Loucy (cell line): ENCODE data around the gene KATNIP.

Experiments
- H2AFZ ChIP-seq: fragments of 200-600 bp; sonication (generic); 2 replicates; pipeline ENCODE4 v1.6.0; 2016; ENCODE audit warnings: antibody characterized with exemption, mild to moderate bottlenecking, low read length, moderate library complexity
- H3F3A ChIP-seq: fragments of 200-600 bp; 2 replicates; pipeline ENCODE4 v1.6.0; 2016; ENCODE audit warnings: antibody characterized with exemption, low read depth, mild to moderate bottlenecking
- H3K27me3 ChIP-seq: fragments of 200-600 bp; sonication (generic); 2 replicates; pipeline ENCODE4 v1.6.1; 2014; ENCODE audit warnings: low read length, mild to moderate bottlenecking; ENCODE audit not compliant: insufficient read depth, poor library complexity, severe bottlenecking
- H3K36me3 ChIP-seq: fragments of 200-600 bp; sonication (generic); 2 replicates; pipeline ENCODE4 v1.6.1; 2016; ENCODE audit warnings: low read length; ENCODE audit not compliant: insufficient read depth
- H3K4me1 ChIP-seq: fragments of 200-600 bp; sonication (generic); 2 replicates; pipeline ENCODE4 v1.5.1; 2014; ENCODE audit warnings: low read length, mild to moderate bottlenecking; ENCODE audit not compliant: insufficient read depth, poor library complexity, severe bottlenecking
- H3K4me2 ChIP-seq: fragments of 200-600 bp; sonication (generic); 2 replicates; pipeline ENCODE4 v1.6.0; 2014; ENCODE audit warnings: antibody characterized with exemption, low read length, low read depth, mild to moderate bottlenecking; ENCODE audit not compliant: poor library complexity, severe bottlenecking
- H3K4me3 ChIP-seq: fragments of 200-600 bp; sonication (generic); 2 replicates; pipeline ENCODE4 v1.5.1; 2014; ENCODE audit warnings: low read length, mild to moderate bottlenecking, mixed read lengths; ENCODE audit not compliant: poor library complexity, severe bottlenecking
- H3K79me2 ChIP-seq: fragments of 200-600 bp; sonication (generic); 2 replicates; pipeline ENCODE4 v1.6.1; 2014; ENCODE audit warnings: low read length; ENCODE audit not compliant: insufficient read depth
- H3K9ac ChIP-seq: fragments of 200-600 bp; sonication (generic); 2 replicates; pipeline ENCODE4 v1.6.0; 2014; ENCODE audit warnings: mild to moderate bottlenecking, low read depth, low read length, moderate library complexity; ENCODE audit not compliant: poor library complexity, severe bottlenecking
- H3K9me2 ChIP-seq: fragments of 200-600 bp; sonication (generic); replicated peaks from 2 replicates; pipeline ENCODE4 v1.6.1; 2016; ENCODE audit warnings: low read depth, low read length, mixed read lengths
- H3K9me3 ChIP-seq: fragments of 200-600 bp; sonication (generic); 2 replicates; pipeline ENCODE4 v1.6.1; 2014; ENCODE audit warnings: mild to moderate bottlenecking, antibody characterized with exemption, low read length, low read depth; ENCODE audit not compliant: insufficient read depth
- H4K20me1 ChIP-seq: fragments of 200-600 bp; sonication (generic); 2 replicates; pipeline ENCODE4 v1.6.0; 2014; ENCODE audit warnings: antibody characterized with exemption, low read length, mild to moderate bottlenecking; ENCODE audit not compliant: insufficient read depth, poor library complexity, severe bottlenecking
- CTCF ChIP-seq: fragments of 200-600 bp; sonication (generic); conservative IDR thresholded peaks from 2 replicates; pipeline ENCODE4 v1.5.1; 2014; ENCODE audit warnings: mild to moderate bottlenecking, antibody characterized with exemption, low read length
- EZH2phosphoT487 ChIP-seq: fragments of 200-600 bp; IDR thresholded peaks from 2 replicates; pipeline ENCODE4 v1.6.1; 2018; ENCODE audit warnings: antibody characterized with exemption, mild to moderate bottlenecking, moderate library complexity, borderline replicate concordance

Gene KATNIP

DNA sequence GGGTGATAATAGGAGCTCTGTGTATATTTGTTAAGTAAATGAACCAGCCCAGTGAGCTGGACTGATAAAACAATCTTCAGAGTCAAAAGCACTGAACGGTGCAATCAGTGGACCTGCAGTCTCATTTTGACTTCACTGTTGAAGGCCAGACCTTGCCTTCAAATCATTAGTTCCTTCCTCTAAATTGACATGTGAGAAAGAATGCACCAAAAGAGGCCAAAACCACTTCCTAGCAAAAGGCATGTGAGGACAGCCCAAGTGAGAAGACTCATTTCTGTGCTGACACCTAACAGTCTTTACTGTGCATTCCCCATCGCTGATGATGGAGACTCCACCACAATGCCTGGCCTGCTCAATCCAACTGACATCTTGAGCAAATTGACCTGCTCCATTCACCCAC lies 10.8 kb upstream of the KATNIP start:
- no peaks in the 10 kb centered on the region for H3K9me3 ChIP-seq
- peaks cover 81% of the 10 kb centered on the region; the same call in 1 of the 2 replicates for H3K36me3 ChIP-seq
- no peaks in the 10 kb centered on the region for H3K79me2 ChIP-seq
- H3K27me3 ChIP-seq: no peaks in the 10 kb centered on the region
- no peak for TF ChIP-seq EZH2phosphoT487
- TF ChIP-seq CTCF: no peak
- no peak overlapping the region for H2AFZ ChIP-seq
- H3K9ac ChIP-seq: no peak overlapping the region
- no peak overlapping the region for H3K4me2 ChIP-seq
- H3K4me1 ChIP-seq: peaks cover 7% of the 10 kb centered on the region
- no peaks in the 10 kb centered on the region for H3F3A ChIP-seq
- no peak overlapping the region for H3K4me3 ChIP-seq
- no peaks in the 10 kb centered on the region for H4K20me1 ChIP-seq
- no peaks in the 10 kb centered on the region for H3K9me2 ChIP-seq

DNA sequence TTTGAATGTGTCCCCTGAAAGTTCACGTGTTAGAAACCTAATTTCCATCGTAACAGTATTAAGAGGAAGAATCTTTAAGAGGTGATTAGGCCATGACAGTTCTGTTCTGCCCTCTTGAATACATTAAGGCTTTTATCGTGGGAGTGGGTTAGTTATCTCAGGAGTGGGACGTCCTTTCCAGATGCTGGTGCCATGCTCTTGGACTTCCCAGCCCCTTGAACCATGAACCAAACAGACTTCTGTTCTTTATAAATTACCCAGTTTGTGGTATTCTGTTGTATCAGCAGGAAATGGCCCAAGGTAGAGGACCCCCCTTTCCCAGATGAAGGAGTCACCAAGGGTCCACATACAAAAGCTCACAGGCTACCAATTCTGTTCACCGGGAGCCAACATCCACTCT lies 10.3 kb upstream of the KATNIP start:
- H3F3A ChIP-seq: no peaks in the 10 kb centered on the region

DNA sequence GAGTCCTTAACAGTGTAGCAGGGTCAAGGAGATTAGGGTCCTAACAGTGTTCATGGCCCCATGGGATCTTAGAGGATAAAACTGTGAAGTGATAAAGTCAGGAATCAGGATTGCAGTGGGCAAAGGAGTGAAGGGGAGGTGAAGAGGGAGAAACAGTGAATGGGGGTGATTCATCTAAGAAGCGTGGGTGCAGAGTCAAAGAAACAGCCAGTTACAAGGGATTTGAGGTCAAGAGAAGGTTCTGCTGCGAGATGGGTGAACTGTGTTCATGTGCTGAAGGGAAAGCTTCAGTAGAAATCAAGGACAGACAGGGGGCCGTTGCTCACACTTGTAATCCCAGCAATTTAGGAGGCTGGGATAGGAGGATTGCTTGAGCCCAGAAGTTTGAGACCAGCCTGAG lies 6.1 kb upstream of the KATNIP start:
- H4K20me1 ChIP-seq: peaks cover 11% of the 10 kb centered on the region
- H3K4me1 ChIP-seq: peaks cover 31% of the 10 kb centered on the region

More for the DNA sequence above, 10.3 kb upstream of the KATNIP start:
- H2AFZ ChIP-seq: no peak overlapping the region
- no peaks in the 10 kb centered on the region for H3K9me3 ChIP-seq
- H3K36me3 ChIP-seq: peaks cover 82% of the 10 kb centered on the region; the same call in 1 of the 2 replicates
- H3K9ac ChIP-seq: no peak overlapping the region
- no peak overlapping the region for H3K4me2 ChIP-seq
- H3K9me2 ChIP-seq: no peaks in the 10 kb centered on the region
- no peak overlapping the region for H3K4me3 ChIP-seq
- H3K4me1 ChIP-seq: peaks cover 7% of the 10 kb centered on the region
- H3K27me3 ChIP-seq: no peaks in the 10 kb centered on the region
- H3K79me2 ChIP-seq: peaks cover 3% of the 10 kb centered on the region; the same call in 1 of the 2 replicates
- TF ChIP-seq EZH2phosphoT487 (no peak), CTCF (no peak)
- no peaks in the 10 kb centered on the region for H4K20me1 ChIP-seq

More for the DNA sequence above, 6.1 kb upstream of the KATNIP start:
- Histone ChIP-seq H3K27me3 (no peaks in the 10 kb centered on the region), H3K79me2 (peaks cover 28% of the 10 kb centered on the region), H3K9me3 (no peaks in the 10 kb centered on the region), H3K36me3 (peaks cover 62% of the 10 kb centered on the region; the same call in 1 of the 2 replicates), H3K4me2 (no peak overlapping the region), H3K9me2 (no peaks in the 10 kb centered on the region), H3F3A (no peaks in the 10 kb centered on the region), H2AFZ (no peak overlapping the region), H3K9ac (no peak overlapping the region), H3K4me3 (no peak overlapping the region)
- TF ChIP-seq EZH2phosphoT487 (no peak), CTCF (no peak)
